Left ventricle myocardium superior (tissue), 1 donor: Measurements from ENCODE around the gene ABCB10. TPM values are rescaled to one million over a fixed set of nuclear protein-coding genes. Genes with fewer than 3 reads are reported as not detected.
A peak's percentile ranks its signal among the peaks of the same experiment; 100 is the strongest.
"Not testable (repeated sequence)": the region's sequence is repeated elsewhere in the genome, so short reads cannot be mapped to it uniquely, and the experiment has no call there.

Experiments used
- ATAC-seq: fragments of 200-7000 bp; cut with Tn5 transposase; one replicate; pipeline ENCODE4 v1.9.1; 2020; ENCODE audit warnings: mild to moderate bottlenecking, moderate library complexity
- DNase-seq: peaks from one replicate; pipeline ENCODE4 v3.0.0-alpha.2; 2020
- intact Hi-C: fragments of 100-400 bp; cut with micrococcal nuclease; formaldehyde crosslinking; loops from one replicate; pipeline ENCODE4 v1.11.0; 2022
- long read RNA-seq: library from polyadenylated mRNA; unstranded; transcript quantifications from one replicate; pipeline ENCODE4 v2.0.0, GENCODE V29; 2021
- total RNA-seq: library from RNA; stranded (reverse); fragmentation: NEBNext Ultra II Directional; extraction: Animal tissue kit (Norgen Biotek cat#: 25700); gene quantifications from one replicate; pipeline ENCODE4 v1.2.1, GENCODE V29; 2021
- donor health status: DM: no; HTN: yes; CAD: no; lungs with severe emphysema.

Gene ABCB10
- 11.0 TPM for total RNA-seq
- long read RNA-seq, transcript ABCB10-201 (13 exons, 3,857 nt), result major isoform, 21 of 30 reads
- long read RNA-seq, partial matches to known transcripts, result 5 of 30 reads
- long read RNA-seq, other reads (novel, unspliced or antisense), result 4 of 30 reads

GRCh38 chr1:229558460-229559335 is at the start of gene ABCB10:
ABCB10 (minus strand) TSS chr1:229558707; CDS start chr1:229558652, 55 bp downstream.
- ATAC-seq (peak; percentile 93), DNase-seq (peak; percentile 98)
- intact Hi-C loops, result loop anchor here (10.0 kb wide), 1 partner anchor 66 kb away; the partner anchor contains the start of genes TAF5L and URB2

DNA sequence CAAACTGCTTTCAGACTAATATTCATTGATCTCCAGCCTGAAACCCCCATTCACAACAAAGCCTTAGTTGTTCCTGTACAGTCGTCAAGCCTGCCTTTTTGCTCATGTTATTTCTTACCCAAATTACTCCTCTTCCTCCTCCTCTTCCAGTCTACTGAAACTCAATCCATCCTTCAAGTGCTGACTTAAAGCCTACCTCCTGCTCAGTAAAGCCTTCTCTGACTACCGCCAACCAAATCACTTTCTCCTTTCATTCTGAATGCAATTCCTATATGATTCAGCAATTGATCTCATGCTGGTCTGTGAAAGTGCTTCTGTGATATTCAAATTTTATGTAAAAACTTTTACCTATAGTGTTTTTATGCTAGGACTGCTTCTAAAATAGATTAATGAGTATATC is 48.9 kb upstream of the ABCB10 start:
- ATAC-seq (no peak), DNase-seq (no peak)
- intact Hi-C loops, result no loop called here

DNA sequence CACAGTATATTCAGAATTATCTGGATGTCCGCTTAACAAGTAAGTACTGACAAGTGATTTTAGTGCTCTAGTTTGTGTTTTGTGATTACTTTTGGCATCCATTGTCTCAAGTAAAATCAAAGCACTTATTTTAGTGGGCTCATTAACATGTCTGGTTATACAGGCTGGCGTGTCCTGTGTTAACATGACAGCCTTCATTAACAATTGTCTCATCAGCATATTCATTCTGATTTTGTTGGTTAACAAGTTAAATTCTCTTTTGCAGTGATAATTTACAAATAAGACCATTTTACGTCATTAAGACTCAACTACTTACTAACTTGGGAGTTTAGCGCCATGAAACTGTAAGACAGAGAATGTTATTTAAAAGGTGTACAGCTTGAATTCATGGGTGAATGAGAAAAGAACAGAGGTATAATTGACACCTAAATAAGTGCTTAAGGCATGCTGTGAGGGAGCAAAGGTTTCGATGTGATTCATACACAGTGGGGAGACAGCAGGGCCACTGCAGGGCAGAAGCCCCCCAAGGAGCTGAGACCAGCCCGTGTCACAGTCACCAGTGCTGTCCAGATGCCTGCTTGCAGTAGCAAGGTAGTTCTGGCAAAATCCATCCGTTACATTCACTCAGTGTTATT is 45.0 kb upstream of the ABCB10 start:
- intact Hi-C loops, result no loop called here
- DNase-seq, result no peak
- ATAC-seq, result no peak

- DNase-seq, result no peak
- no peak for ATAC-seq
- intact Hi-C loops, result no loop called here
Measured at GRCh38 chr1:229600229-229600628, 41.7 kb upstream of the ABCB10 start.

GRCh38 chr1:229599218-229599954 is 40.9 kb upstream of the ABCB10 start:
- peak; percentile 30 for ATAC-seq
- intact Hi-C loops, result no loop called here
- no peak for DNase-seq

DNA sequence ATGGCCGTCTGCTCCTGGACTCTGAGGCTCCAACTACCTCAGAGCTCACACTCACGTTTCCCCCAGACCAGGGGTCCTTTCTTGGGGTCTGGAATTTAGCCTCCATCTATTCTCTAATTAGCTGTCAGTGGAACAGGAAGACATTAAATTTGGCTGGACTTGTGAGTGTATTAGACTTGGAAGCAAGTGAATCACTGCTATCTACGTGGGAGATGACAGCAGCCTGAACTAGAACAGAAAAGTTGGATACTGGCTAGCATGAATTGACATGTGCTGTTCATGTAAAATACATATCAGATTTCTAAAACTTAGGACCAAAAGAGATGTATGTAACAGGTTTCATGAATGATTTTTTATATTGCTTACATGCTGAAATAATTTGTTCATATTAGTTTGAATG is 39.4 kb upstream of the ABCB10 start:
- intact Hi-C loops, result no loop called here
- ATAC-seq, result peak; percentile 30
- no peak for DNase-seq

DNA sequence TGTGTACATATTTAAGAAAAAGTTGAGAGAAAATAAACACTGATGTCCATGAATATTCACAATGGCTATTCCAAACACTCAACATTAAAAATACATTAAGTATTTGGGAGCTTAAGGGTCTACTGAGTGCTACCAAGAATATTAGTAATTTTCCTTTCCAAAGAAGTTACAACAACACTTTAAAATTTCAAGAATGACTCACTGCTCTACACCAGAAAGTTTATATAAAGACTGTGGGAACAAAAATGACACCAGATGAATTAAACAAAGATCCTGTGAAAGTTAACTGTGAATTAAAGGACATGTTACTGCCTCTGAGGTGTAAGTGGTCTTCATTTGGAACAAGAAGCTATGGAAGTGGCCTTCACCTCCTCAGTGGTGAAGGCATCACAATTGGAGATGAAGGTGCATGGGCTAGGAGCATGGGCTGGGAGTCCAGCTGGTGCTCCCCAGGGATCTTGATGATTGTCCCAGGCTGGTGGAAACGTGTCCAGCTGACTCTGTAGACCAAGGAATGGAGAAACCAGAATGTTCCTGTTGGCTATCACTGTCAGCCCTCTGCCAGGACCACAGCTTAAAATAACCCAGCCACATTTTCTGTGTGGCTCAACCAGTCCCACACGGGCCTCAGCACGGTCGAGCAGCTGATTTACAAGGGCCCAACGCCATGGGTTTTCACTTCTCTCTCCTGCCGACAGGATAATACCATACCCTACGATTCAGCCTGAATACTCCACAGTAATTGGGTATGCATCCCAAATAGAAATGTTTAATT is 38.6 kb upstream of the ABCB10 start:
- intact Hi-C loops, result no loop called here
- DNase-seq, result peak; percentile 67
- peak; percentile 97 for ATAC-seq

- DNase-seq, ATAC-seq, intact Hi-C loops: not testable (repeated sequence)
Measured at GRCh38 chr1:229595876-229596275, 37.4 kb upstream of the ABCB10 start.

DNA sequence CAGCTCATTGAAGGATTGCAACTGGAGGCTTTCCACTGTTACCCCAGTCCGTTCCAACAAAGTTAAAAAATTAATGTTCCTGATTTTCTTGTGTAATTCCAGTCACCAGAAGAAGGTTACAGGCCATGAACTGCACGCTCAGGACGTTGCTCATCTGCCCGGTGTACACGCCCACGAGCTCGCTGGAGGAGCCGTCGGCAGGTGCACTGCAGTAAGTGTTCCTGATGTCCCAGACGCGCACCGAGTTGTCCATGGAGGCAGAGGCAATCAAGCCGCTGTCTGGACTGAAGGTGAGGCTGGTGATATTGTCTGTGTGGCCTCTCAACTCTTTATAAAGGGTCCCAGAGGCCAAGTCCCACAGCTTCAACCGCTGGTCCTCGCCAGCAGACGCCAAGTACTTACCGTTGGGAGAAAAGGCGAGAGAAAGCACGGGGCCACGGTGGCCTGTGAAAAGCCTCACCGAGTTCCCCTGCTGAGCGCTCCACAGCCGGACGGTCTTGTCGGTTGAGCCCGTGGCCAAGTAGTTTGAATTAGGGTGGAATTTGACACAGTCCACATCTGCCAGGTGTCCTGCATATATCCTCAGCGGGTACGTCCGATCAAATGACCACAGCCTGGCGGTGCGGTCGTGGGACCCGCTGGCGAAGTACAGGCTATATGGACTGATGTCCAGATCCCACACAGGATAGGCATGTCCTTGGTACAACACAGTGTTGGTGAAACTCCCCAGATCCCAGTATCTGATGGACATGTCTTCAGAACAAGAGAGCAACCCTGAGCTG is 35.9 kb upstream of the ABCB10 start:
- DNase-seq (no peak), ATAC-seq (no peak)
- intact Hi-C loops, result no loop called here

GRCh38 chr1:229593800-229594199 is 35.3 kb upstream of the ABCB10 start:
- no peak for ATAC-seq
- intact Hi-C loops, result no loop called here

GRCh38 chr1:229590119-229590518 is 31.6 kb upstream of the ABCB10 start:
- ATAC-seq (no peak), DNase-seq (no peak)
- intact Hi-C loops, result no loop called here

More at GRCh38 chr1:229593800-229594199, 35.3 kb upstream of the ABCB10 start:
- no peak for DNase-seq

- no peak for DNase-seq
- intact Hi-C loops, result no loop called here
- no peak for ATAC-seq
Measured at GRCh38 chr1:229585338-229585737, 26.8 kb upstream of the ABCB10 start.

- intact Hi-C loops, result no loop called here
- ATAC-seq, result no peak
Measured at GRCh38 chr1:229582715-229583114, 24.2 kb upstream of the ABCB10 start.

GRCh38 chr1:229582011-229582694 is 23.6 kb upstream of the ABCB10 start:
- peak; percentile 69 for ATAC-seq
- peak; percentile 58 for DNase-seq
- intact Hi-C loops, result no loop called here

More at GRCh38 chr1:229582715-229583114, 24.2 kb upstream of the ABCB10 start:
- no peak for DNase-seq

DNA sequence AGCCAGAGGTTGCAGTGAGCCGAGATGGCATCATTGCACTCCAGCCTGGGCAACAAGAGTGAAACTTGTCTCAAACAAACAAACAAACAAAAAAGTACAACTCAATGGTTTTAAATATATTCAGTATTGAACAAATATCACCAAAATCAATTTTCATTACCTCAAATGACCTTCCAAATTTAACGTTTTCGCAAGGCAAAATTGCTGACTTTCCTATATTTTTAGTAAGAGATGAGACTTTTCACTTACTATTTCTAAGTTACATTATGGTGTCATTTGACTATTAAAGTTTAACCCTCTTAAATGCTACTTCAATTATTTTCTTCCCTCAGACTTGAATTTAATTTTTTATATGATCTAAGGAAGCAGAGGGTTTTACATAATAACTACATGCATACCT is 23.0 kb upstream of the ABCB10 start:
- intact Hi-C loops, result no loop called here
- DNase-seq, result no peak
- ATAC-seq, result no peak

DNA sequence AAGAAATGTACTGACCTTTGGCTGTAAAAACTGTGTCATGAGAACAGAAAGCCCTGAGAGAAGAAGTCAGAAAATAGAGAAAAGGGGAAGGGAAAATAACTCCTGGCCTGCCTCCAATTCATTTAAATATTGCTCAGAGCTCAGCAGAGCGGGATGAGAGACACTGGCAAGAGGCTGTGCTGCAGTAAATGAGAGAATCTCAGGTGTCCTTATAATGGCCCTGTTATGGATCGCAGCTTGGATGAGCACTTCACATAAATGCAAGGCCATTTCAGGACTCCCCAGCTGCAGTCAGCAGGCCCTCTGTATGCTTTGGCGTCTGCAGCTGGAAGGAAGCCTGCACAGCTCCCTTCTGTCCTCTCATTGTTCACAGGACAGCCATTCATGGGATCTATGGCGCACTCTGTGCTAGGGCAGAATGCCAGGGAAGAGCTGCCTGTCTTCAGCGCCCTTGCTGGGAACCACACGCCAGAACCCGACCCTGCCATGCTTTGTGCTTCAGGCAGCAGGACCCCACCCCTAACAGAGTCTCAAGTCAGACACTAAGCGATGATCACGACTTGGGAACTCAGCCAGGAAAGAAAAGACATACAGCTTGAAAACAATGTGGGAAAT is 20.7 kb upstream of the ABCB10 start:
- peak; percentile 70 for DNase-seq
- peak; percentile 92 for ATAC-seq
- intact Hi-C loops, result no loop called here
